GM12878 (cell line): ENCODE measurements around the gene ZNF710. TPM values are rescaled to one million over a fixed set of nuclear protein-coding genes. Genes with fewer than 3 reads are reported as not detected.

Experiments used
- ATAC-seq: fragments of 200-7000 bp; cut with Tn5 transposase; 3 replicates; pipeline ENCODE4 v1.9.1; 2020; ENCODE audit warnings: mild to moderate bottlenecking, moderate library complexity
- BruUV-seq: library from RNA; stranded (reverse); fragments of 400-500 nt; replicated peaks from 2 replicates; lab custom pipeline; 2021; lab: Mats Ljungman, UMichigan
- CTCF ChIA-PET: fragments of 300-600 bp; sonication (Branson Sonifier 250); formaldehyde crosslinking; extraction: SDS; loops from one replicate; lab custom pipeline; 2021; ENCODE audit warnings: inconsistent platforms; lab: Yijun Ruan, JAX
- POLR2A ChIA-PET: fragments of 350-600 bp; formaldehyde crosslinking; extraction: SDS; loops from one replicate; lab custom pipeline; 2021; ENCODE audit warnings: inconsistent platforms; lab: Charles Lee
- RAD21 ChIA-PET: fragments of 300-600 bp; sonication (Branson Sonifier 250); formaldehyde crosslinking; loops from one replicate; lab custom pipeline; 2023; ENCODE audit warnings: antibody characterized with exemption; ENCODE audit not compliant: unreplicated experiment; lab: Charles Lee
- SMC1A ChIA-PET: fragments of 300-600 bp; sonication (Branson Sonifier 250); formaldehyde crosslinking; loops from one replicate; lab custom pipeline; 2023; ENCODE audit not compliant: unreplicated experiment, uncharacterized antibody; lab: Charles Lee
- DNase-seq: peaks from one replicate; pipeline ENCODE4 v3.0.0-alpha.2; 2011; ENCODE audit warnings: low read depth, low spot score
- FAIRE-seq: peaks from 3 replicates; lab custom pipeline; 2011; peaks lifted over from hg19 to GRCh38; lab: Jason Lieb, UNC
- H2AFZ ChIP-seq: 2 replicates; pipeline ENCODE4 v1.6.0; 2011; ENCODE audit warnings: low read depth, low read length, control low read depth; ENCODE audit not compliant: control insufficient read depth
- H3K27ac ChIP-seq: 2 replicates; pipeline ENCODE4 v1.5.1; 2011; ENCODE audit warnings: control low read depth; ENCODE audit not compliant: control insufficient read depth, insufficient read depth
- H3K27me3 ChIP-seq, 2 experiments: replicated peaks in 1 of 2; 2 replicates each; pipeline versions ENCODE4 v1.6.0 to v1.6.1; 2011; ENCODE audit warnings: low read length in 1 of 2; ENCODE audit not compliant: control insufficient read depth in 2 of 2, insufficient read depth in 2 of 2
- H3K36me3 ChIP-seq, 2 experiments: 2 replicates each; pipeline ENCODE4 v1.5.1; 2011; ENCODE audit warnings: low read length in 1 of 2; ENCODE audit not compliant: control insufficient read depth in 2 of 2, insufficient read depth in 2 of 2
- H3K4me1 ChIP-seq: 2 replicates; pipeline ENCODE4 v1.6.1; 2011; ENCODE audit warnings: mild to moderate bottlenecking, low read length, moderate library complexity, mixed read lengths; ENCODE audit not compliant: control insufficient read depth, insufficient read depth
- H3K4me2 ChIP-seq: 2 replicates; pipeline ENCODE4 v1.6.0; 2011; ENCODE audit warnings: control low read depth; ENCODE audit not compliant: control insufficient read depth, insufficient read depth
- H3K4me3 ChIP-seq: fragments of 200-600 bp; sonication (generic); 2 replicates; pipeline ENCODE4 v1.5.1; 2016
- H3K79me2 ChIP-seq: 2 replicates; pipeline ENCODE4 v1.6.0; 2011; ENCODE audit warnings: low read length; ENCODE audit not compliant: control insufficient read depth, insufficient read depth
- H3K9ac ChIP-seq: 2 replicates; pipeline ENCODE4 v1.8.0; 2011; ENCODE audit warnings: low read length, control low read depth, mixed read lengths; ENCODE audit not compliant: control insufficient read depth, insufficient read depth
- H3K9me3 ChIP-seq: replicated peaks from 3 replicates; pipeline ENCODE4 v1.5.1; 2011; ENCODE audit warnings: mild to moderate bottlenecking, low read length; ENCODE audit not compliant: control insufficient read depth, insufficient read depth
- H4K20me1 ChIP-seq: 2 replicates; pipeline ENCODE4 v1.6.0; 2011; ENCODE audit not compliant: control insufficient read depth, insufficient read depth
- ATF3 ChIP-seq: IDR thresholded peaks from 2 replicates; pipeline ENCODE4 v1.6.1; 2011; ENCODE audit warnings: low read depth, mild to moderate bottlenecking, low read length, moderate library complexity, borderline replicate concordance; ENCODE audit errors: extremely low read depth
- SMC3 ChIP-seq: IDR thresholded peaks from 2 replicates; pipeline ENCODE4 v1.6.1; 2011; ENCODE audit warnings: low read length, improper control_type of control experiment, borderline replicate concordance
- ZZZ3 ChIP-seq: IDR thresholded peaks from 2 replicates; pipeline ENCODE4 v1.6.1; 2011; ENCODE audit warnings: low read depth; ENCODE audit not compliant: control insufficient read depth, insufficient read length
- WGBS: methylation state at CpG from one replicate; pipeline ENCODE4 v1.1.6; 2016; ENCODE audit warnings: low lambda C conversion rate; ENCODE audit not compliant: insufficient replicate concordance, insufficient coverage; ENCODE audit errors: missing lambda C conversion rate; 5-methylcytosine and 5-hydroxymethylcytosine counted together
- in situ Hi-C: fragments of 300-500 bp; cut with MboI; formaldehyde crosslinking; loops from 9 replicates; pipeline ENCODE4 v1.14.3; 2018; ENCODE audit warnings: mixed read lengths
- intact Hi-C: fragments of 100-400 bp; cut with micrococcal nuclease; formaldehyde crosslinking; loops from one replicate; pipeline ENCODE4 v1.14.2; 2022; ENCODE audit not compliant: unreplicated experiment
- polyA plus RNA-seq, 11 experiments: library from polyadenylated mRNA; depleted of rRNA in 4 of 11; unstranded in 6 of 11; stranded (reverse) in 5 of 11; fragments of >200 nt; fragmentation: Nextera tagmentation in 4 of 11; fragmentation: Illumina TruSeq in 1 of 11; extraction: Ambion mirVana in 4 of 11; extraction: Trizol in 1 of 11; gene quantifications; 1 replicate in 1 of 11; 2 replicates in 10 of 11; pipeline versions ENCODE4 v1.2.1 to v1.2.3, GENCODE V29; 2011 to 2016; ENCODE audit warnings: inconsistent platforms in 2 of 11, missing spikeins in 2 of 11, low read depth in 1 of 11
- total RNA-seq, 4 experiments: library from RNA; depleted of rRNA in 3 of 4; stranded (reverse); fragments of >200 nt in 3 of 4; fragmentation: Illumina TruSeq in 1 of 4; extraction: Trizol in 1 of 4; gene quantifications; 2 replicates each; pipeline versions ENCODE4 v1.2.1 to v1.2.3, GENCODE V29; 2013 to 2021

Gene ZNF710
- total and polyA plus RNA-seq, 10 of the 15 experiments (the other 5 are each of a cell fraction or from before 2014, with no cell fraction given): 1.4 to 43.5 (median 9.8) TPM

DNA sequence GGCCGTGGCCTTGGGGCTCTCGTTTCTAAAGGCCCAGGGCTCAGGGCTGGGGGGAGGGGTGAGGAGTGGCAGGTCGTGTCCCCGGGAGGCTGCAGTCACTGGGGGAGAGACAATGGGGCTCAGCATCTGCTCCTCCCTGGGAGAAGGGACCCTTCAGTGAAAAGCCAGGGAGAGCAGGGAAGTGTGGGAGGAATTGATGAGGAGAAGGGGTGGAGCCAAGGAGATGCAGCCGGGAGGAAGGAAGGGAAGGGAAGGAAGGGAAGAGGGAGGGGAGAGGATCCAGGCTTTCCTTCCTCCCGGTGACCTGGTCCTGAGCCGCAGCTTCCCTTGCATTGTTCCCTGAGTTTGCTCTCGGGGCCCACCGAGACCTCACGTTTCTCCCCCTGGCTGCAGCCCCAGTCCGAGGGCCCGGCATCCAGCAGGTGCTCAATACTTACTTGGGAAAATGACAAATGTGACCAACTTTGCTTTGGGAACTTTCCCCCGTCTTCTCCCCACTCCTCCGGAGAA lies 1.4 kb upstream of the ZNF710 start:
- ChIA-PET RAD21 (interaction anchor here (1.0 to 1.4 kb wide), 2 partner anchors 72 to 85 kb away, joined by 3 to 4 read pairs; no protein-coding TSS in a partner anchor), CTCF (interaction anchor here (0.8 kb wide), 1 partner anchor 72 kb away, joined by 6 read pairs; no protein-coding TSS in a partner anchor), POLR2A (no interaction called here), SMC1A (interaction anchor here (1.1 to 20.0 kb wide), 2 partner anchors 31 to 60 kb away, joined by 3 to 224 read pairs; no protein-coding TSS in a partner anchor)
- H3K27ac ChIP-seq: no peak overlapping the region
- intact Hi-C loops: loop anchor here (5.0 kb wide), 1 partner anchor 98 kb away; no protein-coding TSS in a partner anchor
- in situ Hi-C loops: no loop called here
- TF ChIP-seq ATF3 (no peak), ZZZ3 (no peak), SMC3 (no peak)
- H3K36me3 ChIP-seq: peaks cover 0 to 3% of the 10 kb centered on the region in 2 experiments; a peak in 1 of 4 replicates
- 67% methylated on average over 11 of the region's 14 CpGs for WGBS
- H3K9ac ChIP-seq: no peak overlapping the region
- peaks cover 14% of the 10 kb centered on the region for H3K4me1 ChIP-seq
- H3K79me2 ChIP-seq: peaks cover 30% of the 10 kb centered on the region
- H3K4me3 ChIP-seq: no peak overlapping the region
- no peak overlapping the region for H3K4me2 ChIP-seq
- BruUV-seq: no TSS peak
- H3K9me3 ChIP-seq: no peaks in the 10 kb centered on the region
- DNase-seq (no peak), FAIRE-seq (no peak), ATAC-seq (no peak)
- H4K20me1 ChIP-seq: no peaks in the 10 kb centered on the region
- H3K27me3 ChIP-seq: no peaks in the 10 kb centered on the region; a peak in 1 of 4 replicates
- H2AFZ ChIP-seq: no peak overlapping the region
